ENCODE results near the gene JMJD8.

JMJD8 gene

GRCh38 chr16:675884-676564, 8.1 kb downstream of the JMJD8 start:
- DNase-seq (ENCODE audit: low spot score), result no peak

GRCh38 chr16:674968-675883, 8.9 kb downstream of the JMJD8 start, which contains the start of gene RHBDL1:
RHBDL1 (plus strand) TSS chr16:675671; CDS start chr16:675791, 120 bp downstream.
- no peak for DNase-seq (ENCODE audit: low spot score)

- no peak for DNase-seq (ENCODE audit: low spot score)
These were observed 9.8 kb downstream of the JMJD8 start for GRCh38 chr16:674214-674881.

GRCh38 chr16:673399-673991, 10.6 kb downstream of the JMJD8 start:
- DNase-seq (ENCODE audit: low spot score), result no peak

- no peak for DNase-seq (ENCODE audit: low spot score)
These were observed 11.3 kb downstream of the JMJD8 start for GRCh38 chr16:672851-673250.

- no peak for DNase-seq (ENCODE audit: low spot score)
These were observed 11.8 kb downstream of the JMJD8 start for GRCh38 chr16:672371-672770.

GRCh38 chr16:671353-672131, 12.6 kb downstream of the JMJD8 start:
- no peak for DNase-seq (ENCODE audit: low spot score)

- no peak for DNase-seq (ENCODE audit: low spot score)
These were observed 13.4 kb downstream of the JMJD8 start for GRCh38 chr16:670485-671352.

GRCh38 chr16:669666-670065, 14.5 kb downstream of the JMJD8 start:
- DNase-seq (ENCODE audit: low spot score), result no peak

- DNase-seq (ENCODE audit: low spot score), result no peak
These were observed 15.5 kb downstream of the JMJD8 start for GRCh38 chr16:668519-669171.

- peak; percentile 93 for DNase-seq (ENCODE audit: low spot score)
These were observed 16.2 kb downstream of the JMJD8 start, which contains the start of gene RHOT2 for GRCh38 chr16:667780-668518. RHOT2 (plus strand) TSS chr16:668132; CDS start chr16:668200, 68 bp downstream.

GRCh38 chr16:667113-667779, 16.9 kb downstream of the JMJD8 start:
- DNase-seq (ENCODE audit: low spot score), result no peak

- DNase-seq (ENCODE audit: low spot score), result no peak
These were observed 17.6 kb downstream of the JMJD8 start for GRCh38 chr16:666572-666971.

- DNase-seq (ENCODE audit: low spot score), result no peak
These were observed 21.5 kb downstream of the JMJD8 start for GRCh38 chr16:662597-662996.

GRCh38 chr16:662095-662494, 22.0 kb downstream of the JMJD8 start:
- DNase-seq (ENCODE audit: low spot score), result no peak

- DNase-seq (ENCODE audit: low spot score), result no peak
These were observed 22.8 kb downstream of the JMJD8 start for GRCh38 chr16:661184-661821.

- peak; percentile 91 for DNase-seq (ENCODE audit: low spot score)
These were observed 23.5 kb downstream of the JMJD8 start for GRCh38 chr16:660459-661183.

- no peak for DNase-seq (ENCODE audit: low spot score)
These were observed 24.0 kb downstream of the JMJD8 start for GRCh38 chr16:660132-660458.
